LHCN-M2 (cell line): ENCODE data around the gene ZNF701. TPM values are rescaled to one million over a fixed set of nuclear protein-coding genes. Genes with fewer than 3 reads are reported as not detected.
A peak's percentile ranks its signal among the peaks of the same experiment; 100 is the strongest.
"Not testable (repeated sequence)": the region's sequence is repeated elsewhere in the genome, so short reads cannot be mapped to it uniquely, and the experiment has no call there.

Experiments
- DNase-seq: peaks from one replicate; pipeline ENCODE4 v3.0.0-alpha.2; 2012; ENCODE audit warnings: low read depth
- polyA plus RNA-seq: library from polyadenylated mRNA; unstranded; fragments of >200 nt; gene quantifications from one replicate; pipeline ENCODE4 v1.2.1, GENCODE V29; 2012; ENCODE audit warnings: missing spikeins
- total RNA-seq: library from RNA; depleted of rRNA; stranded (reverse); fragments of >200 nt; gene quantifications from 2 replicates; pipeline ENCODE4 v1.2.3, GENCODE V29; 2014; rRNA removed

ZNF701 gene
- 6.5 and 8.0 TPM in 2 replicates for total RNA-seq
- 2.2 TPM for polyA plus RNA-seq

- peak; percentile 76 for DNase-seq
Measured at GRCh38 chr19:52570000-52570861, at the start of gene ZNF701. Gene ZNF701, plus strand, starts transcription at chr19:52570287. Its CDS starts 3,861 bp downstream, at chr19:52574148.

DNA sequence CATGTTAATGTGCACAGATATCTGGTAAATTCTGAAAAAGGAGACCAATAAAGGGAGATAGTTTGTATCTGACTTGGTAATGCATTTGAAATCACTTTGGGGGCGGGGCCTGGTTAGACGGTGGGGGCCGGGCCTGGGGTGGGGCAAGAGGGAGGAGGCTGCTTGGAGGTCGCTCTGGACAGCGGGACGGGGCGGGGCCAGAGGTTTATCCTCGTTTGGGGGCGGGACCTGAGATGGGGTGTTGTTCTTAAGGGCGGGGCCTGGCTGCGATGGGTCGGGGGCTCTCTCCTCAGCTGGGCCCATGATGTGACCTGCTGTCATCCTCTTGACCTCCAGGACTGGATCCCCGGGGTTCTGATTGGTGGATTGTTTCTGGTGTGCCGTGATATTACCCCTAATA is 47.5 kb upstream of the ZNF701 start:
- DNase-seq, result no peak

DNA sequence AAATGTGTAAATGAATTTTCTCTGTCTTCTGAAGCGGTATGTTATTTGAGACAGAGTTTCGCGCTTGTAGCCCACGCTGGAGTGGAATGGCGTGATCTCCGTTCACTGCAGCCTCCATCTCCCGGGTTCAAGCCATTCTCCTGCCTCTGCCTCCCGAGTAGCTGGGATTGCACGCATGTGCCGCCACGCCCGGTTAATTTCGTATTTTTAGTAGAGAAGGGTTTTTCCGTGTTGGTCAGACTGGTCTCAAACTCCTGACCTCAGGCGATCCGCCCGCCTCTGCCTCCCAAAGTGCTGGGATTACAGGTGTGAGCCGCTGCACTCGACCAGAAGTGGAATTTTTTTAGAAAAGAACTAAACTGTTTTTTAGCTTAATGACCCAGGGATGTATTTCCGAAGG is 46.0 kb upstream of the ZNF701 start:
- no peak for DNase-seq

GRCh38 chr19:52527134-52527955 is 42.7 kb upstream of the ZNF701 start, which contains the start of gene ZNF808:
Gene ZNF808, plus strand, starts transcription at chr19:52527668. Its CDS starts 15,617 bp downstream, at chr19:52543285.
- peak; percentile 83 for DNase-seq

GRCh38 chr19:52527956-52528351 is 42.1 kb upstream of the ZNF701 start:
- DNase-seq, result no peak

- DNase-seq, result no peak
Measured at GRCh38 chr19:52532480-52532879, 37.6 kb upstream of the ZNF701 start.

- DNase-seq, result no peak
Measured at GRCh38 chr19:52533901-52534300, 36.2 kb upstream of the ZNF701 start.

DNA sequence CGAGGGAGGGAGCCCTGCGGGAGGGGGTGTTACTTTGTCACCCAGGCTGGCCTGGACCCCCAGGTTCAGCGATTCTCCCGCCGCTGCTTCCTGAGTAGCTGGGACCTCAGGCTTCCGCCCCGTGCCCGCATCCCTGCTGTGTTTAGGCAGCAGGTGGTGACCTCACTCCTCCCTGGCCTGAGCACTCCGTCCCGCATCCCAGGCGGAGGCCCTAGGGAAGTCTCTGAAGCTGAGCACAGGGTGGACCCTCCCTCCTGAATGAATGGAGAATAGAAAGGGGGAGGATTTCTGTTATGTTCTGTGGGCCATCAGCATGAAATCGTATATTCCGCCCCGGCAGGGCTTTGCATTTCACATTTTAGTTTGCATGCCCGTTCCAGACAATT is 34.7 kb upstream of the ZNF701 start:
- DNase-seq, result not testable (repeated sequence)

- DNase-seq, result peak; percentile 68
Measured at GRCh38 chr19:52535771-52536447, 34.2 kb upstream of the ZNF701 start.

- DNase-seq, result peak; percentile 12
Measured at GRCh38 chr19:52536448-52536800, 33.7 kb upstream of the ZNF701 start.

- DNase-seq, result not testable (repeated sequence)
Measured at GRCh38 chr19:52538815-52539214, 31.3 kb upstream of the ZNF701 start.

DNA sequence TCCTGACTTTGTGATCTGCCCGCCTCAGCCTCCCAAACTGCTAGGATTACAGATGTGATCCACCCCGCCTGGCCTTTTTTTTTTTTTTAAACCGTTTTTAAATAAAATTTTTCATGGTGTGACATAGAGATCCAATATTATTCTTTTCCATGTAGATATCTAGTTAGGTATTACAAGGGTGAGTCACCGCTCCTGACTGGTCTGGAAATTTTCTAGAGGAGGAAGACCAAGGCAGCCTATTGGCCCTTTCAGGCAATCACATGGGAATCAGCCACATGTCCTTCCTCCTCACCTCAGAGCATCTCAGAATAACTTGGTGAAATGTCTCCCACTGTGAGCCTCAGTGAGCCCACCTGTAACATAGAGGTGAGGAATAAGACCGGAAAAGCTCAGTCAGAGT is 28.9 kb upstream of the ZNF701 start:
- DNase-seq, result not testable (repeated sequence)

- DNase-seq, result no peak
Measured at GRCh38 chr19:52541608-52542007, 28.5 kb upstream of the ZNF701 start.

DNA sequence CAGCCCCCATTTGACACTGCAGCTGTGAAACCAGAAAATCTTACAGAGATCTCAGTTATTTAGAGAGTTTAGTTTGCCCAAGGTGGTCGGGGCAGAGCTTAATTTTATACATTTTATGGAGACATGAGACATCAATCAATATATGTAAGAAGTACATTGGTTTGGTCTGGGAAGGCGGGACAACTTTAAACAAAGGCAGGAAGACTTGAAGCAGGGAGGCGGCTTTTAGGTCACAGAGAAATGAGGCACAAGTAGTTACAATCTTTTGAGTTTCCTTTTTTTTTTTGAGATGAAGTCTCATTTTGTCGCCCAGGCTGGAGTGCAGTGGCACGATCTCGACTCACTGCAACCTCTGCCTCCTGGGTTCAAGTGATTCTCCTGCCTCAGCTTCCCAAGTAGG is 27.5 kb upstream of the ZNF701 start:
- DNase-seq, result not testable (repeated sequence)

DNA sequence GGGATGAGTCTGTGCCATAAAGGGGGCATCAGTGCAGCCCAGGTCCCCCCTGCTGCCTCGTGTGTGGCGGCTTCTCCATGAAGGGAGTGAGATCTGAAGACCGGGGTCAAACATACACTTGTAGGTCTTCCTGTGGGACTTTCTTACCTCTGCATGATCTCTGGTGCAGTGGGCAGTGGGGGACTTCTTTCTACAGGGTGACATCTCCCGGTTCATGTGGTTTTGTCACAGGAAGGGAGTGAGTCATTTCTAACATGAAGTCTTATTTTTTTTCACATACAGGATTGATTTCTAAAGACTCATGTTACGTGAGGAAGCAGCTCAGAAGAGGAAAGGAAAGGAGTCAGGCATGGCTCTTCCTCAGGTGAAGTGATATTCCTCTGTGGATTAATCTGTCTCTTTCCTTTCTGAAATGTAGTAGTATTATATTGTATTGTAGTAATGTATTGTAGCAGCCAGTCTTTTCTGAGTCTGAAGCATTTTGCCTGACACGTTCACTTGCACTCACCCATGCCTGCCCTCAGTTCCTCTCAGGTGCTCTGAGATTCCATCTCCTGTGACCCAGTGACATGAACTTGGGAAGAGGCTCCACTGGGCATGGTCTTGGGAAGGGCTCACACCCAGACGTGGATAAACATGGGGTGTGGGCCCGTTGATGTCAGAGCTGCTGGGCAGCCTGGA is 27.0 kb upstream of the ZNF701 start:
- DNase-seq, result peak; percentile 22

- DNase-seq, result no peak
Measured at GRCh38 chr19:52554216-52554971, 15.7 kb upstream of the ZNF701 start.

- no peak for DNase-seq
Measured at GRCh38 chr19:52557231-52557995, 12.7 kb upstream of the ZNF701 start.

DNA sequence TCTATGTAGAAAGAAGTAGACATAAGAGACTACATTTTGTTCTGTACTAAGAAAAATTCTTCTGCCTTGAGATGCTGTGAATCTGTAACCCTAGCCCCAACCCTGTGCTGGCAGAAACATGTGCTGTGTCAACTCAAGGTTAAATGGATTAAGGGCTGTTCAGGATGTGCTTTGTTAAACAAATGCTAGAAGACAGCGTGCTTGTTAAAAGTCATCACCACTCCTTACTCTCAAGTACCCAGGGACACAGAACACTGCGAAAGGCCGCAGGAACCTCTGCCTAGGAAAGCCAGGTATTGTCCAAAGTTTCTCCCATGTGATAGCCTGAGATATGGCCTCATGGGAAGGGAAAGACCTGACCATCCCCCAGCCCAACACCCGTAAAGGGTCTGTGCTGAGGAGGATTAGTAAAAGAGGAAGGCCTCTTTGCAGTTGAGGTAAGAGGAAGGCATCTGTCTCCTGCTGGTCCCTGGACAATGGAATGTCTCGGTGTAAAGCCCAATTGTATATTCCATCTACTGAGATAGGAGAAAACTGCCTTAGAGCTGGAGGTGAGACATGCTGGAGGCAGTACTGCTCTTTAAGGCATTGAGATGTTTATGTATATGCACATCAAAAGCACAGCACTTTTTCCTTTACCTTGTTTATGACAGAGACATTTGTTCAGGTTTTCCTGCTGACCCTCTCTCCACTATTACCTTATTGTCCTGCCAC is 11.2 kb upstream of the ZNF701 start:
- DNase-seq, result not testable (repeated sequence)

DNA sequence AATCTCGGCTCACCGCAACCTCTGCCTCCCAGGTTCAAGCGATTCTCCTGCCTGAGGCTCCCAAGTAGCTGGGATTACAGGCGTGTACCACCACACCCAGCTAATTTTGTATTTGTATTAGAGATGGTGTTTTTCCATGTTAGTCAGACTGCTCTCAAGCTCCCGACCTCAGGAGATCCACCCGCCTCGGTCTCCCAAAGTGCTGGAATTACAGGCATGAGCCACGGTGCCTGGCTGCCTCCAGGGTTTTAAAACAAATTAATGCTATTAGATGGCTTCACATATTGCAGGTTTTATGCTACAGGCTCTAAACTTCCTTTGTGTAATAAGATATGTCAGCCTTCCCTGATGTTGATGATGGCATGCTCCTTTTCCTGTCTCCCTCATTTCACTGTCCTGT is 8.5 kb upstream of the ZNF701 start:
- not testable (repeated sequence) for DNase-seq
